ENCODE measurements around the gene NANP.
A peak's percentile ranks its signal among the peaks of the same experiment; 100 is the strongest.
"Not testable (repeated sequence)": the region's sequence is repeated elsewhere in the genome, so short reads cannot be mapped to it uniquely, and the experiment has no call there.

The NANP gene, protein sequence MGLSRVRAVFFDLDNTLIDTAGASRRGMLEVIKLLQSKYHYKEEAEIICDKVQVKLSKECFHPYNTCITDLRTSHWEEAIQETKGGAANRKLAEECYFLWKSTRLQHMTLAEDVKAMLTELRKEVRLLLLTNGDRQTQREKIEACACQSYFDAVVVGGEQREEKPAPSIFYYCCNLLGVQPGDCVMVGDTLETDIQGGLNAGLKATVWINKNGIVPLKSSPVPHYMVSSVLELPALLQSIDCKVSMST

GRCh38 chr20:25623736-25624499, at the start of gene NANP:
NANP (minus strand) TSS chr20:25624014; CDS start chr20:25623948, 66 bp downstream.
- peak; percentile 87 for DNase-seq (ENCODE audit: low read depth)

DNA sequence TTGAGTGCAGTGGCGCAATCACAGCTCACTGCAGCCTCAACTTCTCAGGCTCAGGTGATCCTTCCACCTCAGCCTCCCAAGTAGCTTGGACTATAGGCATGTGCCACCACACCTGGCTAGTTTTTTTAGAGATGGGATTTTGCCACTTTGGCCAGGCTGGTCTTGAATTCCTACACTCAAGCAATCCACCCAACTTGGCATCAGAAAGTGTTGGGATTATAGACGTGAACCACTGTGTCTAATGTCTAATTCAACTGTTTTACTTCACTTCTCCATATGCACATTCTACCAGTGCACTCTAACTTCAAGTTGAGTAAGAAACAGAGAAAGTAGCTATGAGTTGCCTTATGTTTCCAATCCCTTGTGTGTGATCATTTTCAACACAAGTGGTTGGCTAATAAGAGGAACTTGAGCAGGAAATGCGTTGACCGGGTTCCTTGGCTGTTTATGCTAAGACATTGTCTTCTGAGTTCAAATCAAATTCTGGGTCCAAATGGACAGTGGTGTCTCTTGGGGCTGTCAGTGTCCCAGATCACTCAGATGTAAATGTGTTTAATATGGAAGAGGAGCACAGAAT, 48.9 kb upstream of the NANP start:
- DNase-seq (ENCODE audit: low read depth): no peak

DNA sequence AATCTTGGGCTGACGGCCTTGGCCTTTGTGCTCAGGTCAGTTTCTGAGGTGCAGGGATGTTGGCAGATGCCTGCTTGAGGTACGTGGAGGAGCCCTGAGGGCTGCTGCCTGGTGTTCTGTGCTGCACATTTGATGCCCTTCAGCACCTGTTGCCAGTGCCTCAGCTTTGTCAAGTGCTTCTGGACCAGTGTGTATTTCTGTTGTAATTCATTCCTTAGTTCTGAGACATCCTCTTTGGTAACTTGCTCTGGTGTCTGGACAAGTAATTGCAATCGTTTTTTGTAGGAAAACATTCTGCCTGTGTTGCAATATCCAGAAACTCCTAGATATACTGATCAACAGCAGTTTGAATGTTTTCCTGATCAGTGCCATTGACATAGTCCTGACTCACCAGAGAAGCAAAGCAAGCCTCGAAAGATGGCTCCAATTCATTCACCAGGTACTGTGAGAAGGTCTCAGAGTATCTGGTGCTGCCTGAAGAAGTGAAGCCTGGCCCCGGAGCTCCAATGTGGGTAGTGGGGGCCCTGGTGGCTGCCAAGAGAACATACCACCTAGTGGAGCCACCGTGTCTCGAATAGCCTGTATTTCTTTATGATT, 46.1 kb upstream of the NANP start:
- DNase-seq (ENCODE audit: low read depth): peak; percentile 84

GRCh38 chr20:25668446-25668845, 44.6 kb upstream of the NANP start:
- DNase-seq (ENCODE audit: low read depth): no peak

GRCh38 chr20:25659999-25660398, 36.2 kb upstream of the NANP start:
- DNase-seq (ENCODE audit: low read depth): no peak

DNA sequence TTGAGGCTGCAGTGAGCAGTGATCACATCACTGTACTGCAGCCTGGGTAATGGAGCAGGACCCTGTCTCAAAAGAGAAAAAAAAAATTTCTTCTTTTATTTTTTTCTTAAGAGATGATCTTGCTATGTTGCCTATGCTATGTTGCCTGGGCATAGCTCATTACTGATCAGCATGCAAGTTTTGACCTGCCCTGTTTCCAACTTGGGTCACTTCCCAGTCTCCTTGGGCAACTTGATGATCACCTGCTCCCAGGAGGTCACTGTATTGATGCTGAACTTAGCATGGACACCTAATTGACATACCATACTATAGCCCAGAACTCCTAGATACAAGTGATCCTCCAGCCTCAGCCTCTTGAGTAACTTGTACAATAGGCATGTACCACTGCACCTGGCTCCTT, 30.7 kb upstream of the NANP start:
- DNase-seq (ENCODE audit: low read depth): no peak

DNA sequence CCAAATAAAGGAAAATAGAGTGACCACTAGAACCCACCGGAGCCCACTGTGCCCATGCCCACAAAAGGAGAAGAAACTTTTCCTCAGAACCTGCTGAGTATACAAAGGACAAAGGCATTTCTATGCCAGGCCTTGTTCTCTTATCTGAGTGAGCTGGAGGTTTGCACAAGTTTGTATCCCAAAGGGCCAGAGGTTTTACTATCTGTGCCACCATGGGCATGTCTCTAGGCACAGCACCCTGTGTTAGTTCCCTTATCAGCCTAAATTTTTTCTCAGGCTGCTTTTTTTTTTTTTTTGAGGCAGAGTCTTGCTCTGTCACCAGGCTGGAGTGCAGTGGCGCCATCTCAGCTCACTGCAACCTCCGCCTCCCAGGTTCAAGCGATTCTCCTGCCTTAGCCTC, 29.1 kb upstream of the NANP start:
- not testable (repeated sequence) for DNase-seq (ENCODE audit: low read depth)

DNA sequence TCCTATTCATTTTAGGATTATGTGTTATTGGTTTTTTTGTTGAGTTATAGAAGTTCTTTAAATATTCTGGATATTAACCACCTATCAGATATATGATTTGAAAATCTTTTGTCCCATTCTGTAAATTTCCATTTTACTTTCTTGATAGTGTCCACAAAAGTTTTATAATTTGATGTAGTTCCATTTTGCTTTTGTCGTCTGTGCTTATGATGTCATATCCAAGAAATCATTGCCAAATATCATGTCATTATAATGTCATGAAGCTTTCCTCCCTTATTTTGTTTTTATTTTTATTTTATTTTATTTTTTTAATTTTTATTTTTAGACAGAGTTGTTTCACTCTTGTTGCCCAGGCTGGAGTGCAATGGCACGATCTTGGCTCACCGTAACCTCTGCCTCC, 21.0 kb upstream of the NANP start:
- no peak for DNase-seq (ENCODE audit: low read depth)

- no peak for DNase-seq (ENCODE audit: low read depth)
Observed at GRCh38 chr20:25643716-25644115, 19.9 kb upstream of the NANP start.

DNA sequence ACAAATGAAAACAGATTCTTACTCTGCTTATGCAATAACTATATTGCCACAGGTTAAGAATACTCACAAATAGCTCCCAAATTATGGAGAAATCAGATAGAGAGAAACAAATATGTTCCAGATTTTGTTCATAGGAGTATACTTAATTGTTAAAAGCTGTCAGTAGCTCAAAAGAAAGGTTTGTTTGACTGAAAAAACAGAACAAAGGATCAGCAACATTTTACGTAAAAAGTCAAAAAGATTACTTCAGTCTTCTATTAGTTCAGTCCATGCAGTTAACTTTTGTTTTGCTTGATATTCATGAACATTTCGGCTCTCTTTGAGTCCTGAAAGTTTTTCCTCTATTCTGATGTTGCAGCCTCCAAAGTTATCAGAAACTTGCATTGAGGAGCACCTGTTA, 13.4 kb upstream of the NANP start:
- no peak for DNase-seq (ENCODE audit: low read depth)

- no peak for DNase-seq (ENCODE audit: low read depth)
Observed at GRCh38 chr20:25632940-25633790, 9.4 kb upstream of the NANP start.

GRCh38 chr20:25630615-25631014, 6.8 kb upstream of the NANP start:
- not testable (repeated sequence) for DNase-seq (ENCODE audit: low read depth)

GRCh38 chr20:25629816-25630499, 6.1 kb upstream of the NANP start:
- DNase-seq (ENCODE audit: low read depth): no peak

GRCh38 chr20:25626779-25627178, 3.0 kb upstream of the NANP start:
- no peak for DNase-seq (ENCODE audit: low read depth)

- DNase-seq (ENCODE audit: low read depth): no peak
Observed at GRCh38 chr20:25624500-25624939, 706 bp upstream of the NANP start.

- no peak for DNase-seq (ENCODE audit: low read depth)
Observed at GRCh38 chr20:25623225-25623735, 534 bp downstream of the NANP start.

- no peak for DNase-seq (ENCODE audit: low read depth)
Observed at GRCh38 chr20:25622450-25623224, 1.2 kb downstream of the NANP start.

- no peak for DNase-seq (ENCODE audit: low read depth)
Observed at GRCh38 chr20:25622049-25622448, 1.8 kb downstream of the NANP start.

- DNase-seq (ENCODE audit: low read depth): no peak
Observed at GRCh38 chr20:25619514-25619913, 4.3 kb downstream of the NANP start.

DNA sequence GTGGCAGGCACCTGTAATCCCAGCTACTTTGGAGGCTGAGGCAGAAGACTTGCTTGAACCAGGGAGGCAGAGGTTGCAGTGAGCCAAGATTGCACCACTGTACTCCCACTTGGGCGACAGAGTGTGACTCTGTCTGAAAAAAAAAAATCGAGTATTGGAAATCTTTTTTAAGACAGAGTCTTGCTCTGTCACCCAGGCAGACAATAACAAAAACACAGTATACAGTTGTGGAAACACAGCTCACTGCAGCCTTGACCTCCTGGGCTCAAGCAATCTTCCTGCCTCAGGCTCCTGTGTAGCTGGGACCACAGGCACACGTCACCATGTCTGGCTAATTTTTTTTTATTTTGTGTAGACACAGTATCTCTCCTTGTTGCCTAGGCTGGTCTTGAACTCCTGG, 15.0 kb downstream of the NANP start:
- DNase-seq (ENCODE audit: low read depth): no peak

All from GM04503 (cell line).